Right lung (tissue), 5 donors: ENCODE measurements around the gene SULT1C2. TPM values are rescaled to one million over a fixed set of nuclear protein-coding genes. Genes with fewer than 3 reads are reported as not detected.
"Not testable (repeated sequence)": the region's sequence is repeated elsewhere in the genome, so short reads cannot be mapped to it uniquely, and the experiment has no call there.

Experiments used
- DNase-seq, 2 donors: peaks; one replicate each; pipeline ENCODE4 v3.0.0-alpha.2; 2013
- polyA plus RNA-seq, 5 donors: library from polyadenylated mRNA; unstranded; fragments of 120-200 nt; gene quantifications; one replicate each; pipeline versions ENCODE4 v1.2.1 to v1.2.3, GENCODE V29; 2013; ENCODE audit warnings: inconsistent platforms in 1 of 5, low replicate concordance in 1 of 5; ENCODE audit not compliant: insufficient read length in 5 of 5, insufficient read depth in 1 of 5

Gene SULT1C2
- polyA plus RNA-seq, 5 donors, result 20.1 to 30.4 (median 29.8) TPM

GRCh38 chr2:108348816-108349570, 60.3 kb downstream of the SULT1C2 start:
- no peak for DNase-seq

GRCh38 chr2:108349571-108349928, 60.9 kb downstream of the SULT1C2 start:
- no peak for DNase-seq

- DNase-seq, result no peak
Measured at GRCh38 chr2:108351889-108352288, 63.2 kb downstream of the SULT1C2 start.

- DNase-seq, result no peak
Measured at GRCh38 chr2:108354136-108354535, 65.4 kb downstream of the SULT1C2 start.

- no peak for DNase-seq
Measured at GRCh38 chr2:108355906-108356734, 67.4 kb downstream of the SULT1C2 start.

- not testable (repeated sequence) for DNase-seq
Measured at GRCh38 chr2:108359336-108359735, 70.6 kb downstream of the SULT1C2 start.

Other genes starting within 250 kb of the SULT1C2 start
- gene SULT1C3, start 48.9 kb upstream of the SULT1C2 start, polyA plus RNA-seq, result under 1 TPM in 1 of 5 donors, not detected in 4; 0.21 TPM
- 10 to 100 TPM; 50.0 to 89.4 (median 69.8) TPM for gene SULT1C4, start 89.1 kb downstream of the SULT1C2 start, polyA plus RNA-seq
- gene GCC2, start 160.3 kb downstream of the SULT1C2 start, polyA plus RNA-seq, result 10 to 100 TPM; 31.4 to 73.0 (median 62.3) TPM
- 10 to 100 TPM; 47.1 to 79.7 (median 66.3) TPM for gene LIMS1, start 245.6 kb downstream of the SULT1C2 start, polyA plus RNA-seq